Neural cell (in vitro differentiated cells): Measurements from ENCODE around the gene GFAP. TPM values are rescaled to one million over a fixed set of nuclear protein-coding genes. Genes with fewer than 3 reads are reported as not detected.

Experiments used
- H2AFZ ChIP-seq: fragments of 200-600, 300-800 bp; sonication (generic), shearing (Covaris generic); 2 replicates; pipeline ENCODE4 v1.6.0; 2014; ENCODE audit warnings: low read depth, mild to moderate bottlenecking, antibody characterized with exemption, low read length, moderate library complexity
- H3F3A ChIP-seq: fragments of 200-600 bp; shearing (Covaris generic); 2 replicates; pipeline ENCODE4 v1.6.1; 2016; ENCODE audit warnings: mild to moderate bottlenecking, moderate library complexity, mixed read lengths, antibody characterized with exemption, low read length; ENCODE audit not compliant: insufficient read depth, poor library complexity, severe bottlenecking
- H3K27ac ChIP-seq: fragments of 200-600, 300-800 bp; sonication (generic), shearing (Covaris generic); 2 replicates; pipeline ENCODE4 v1.5.1; 2014; ENCODE audit warnings: mild to moderate bottlenecking, low read length, moderate library complexity
- H3K27me3 ChIP-seq: fragments of 300-800, 200-600 bp; sonication (generic), shearing (Covaris generic); 2 replicates; pipeline ENCODE4 v1.6.0; 2014; ENCODE audit warnings: mild to moderate bottlenecking, low read depth, low read length, moderate library complexity; ENCODE audit not compliant: insufficient read depth
- H3K36me3 ChIP-seq: fragments of 300-800, 200-600 bp; sonication (generic), shearing (Covaris generic); 2 replicates; pipeline ENCODE4 v1.5.1; 2014; ENCODE audit warnings: mild to moderate bottlenecking, antibody characterized with exemption, low read length, moderate library complexity; ENCODE audit not compliant: insufficient read depth
- H3K4me2 ChIP-seq: fragments of 300-800, 200-600 bp; sonication (generic), shearing (Covaris generic); 2 replicates; pipeline ENCODE4 v1.6.0; 2014; ENCODE audit warnings: mild to moderate bottlenecking, low read length
- H3K4me3 ChIP-seq: fragments of 300-800, 200-600 bp; sonication (generic), shearing (Covaris generic); 2 replicates; pipeline ENCODE4 v1.5.1; 2014; ENCODE audit warnings: mild to moderate bottlenecking, low read length, moderate library complexity
- H3K79me2 ChIP-seq: fragments of 200-600 bp; shearing (Covaris generic); replicated peaks from 2 replicates; pipeline ENCODE4 v1.6.0; 2014; ENCODE audit warnings: mild to moderate bottlenecking, low read length, moderate library complexity; ENCODE audit not compliant: insufficient read depth
- H3K9ac ChIP-seq: fragments of 300-800, 200-600 bp; sonication (generic), shearing (Covaris generic); 2 replicates; pipeline ENCODE4 v1.6.1; 2016; ENCODE audit warnings: mild to moderate bottlenecking, low read length, mixed read lengths
- H3K9me2 ChIP-seq: fragments of 200-600 bp; shearing (Covaris generic); 2 replicates; pipeline ENCODE4 v1.6.1; 2016; ENCODE audit warnings: mild to moderate bottlenecking, low read length, mixed read lengths; ENCODE audit not compliant: insufficient read depth
- H3K9me3 ChIP-seq: fragments of 200-600, 300-800 bp; sonication (generic), shearing (Covaris generic); 2 replicates; pipeline ENCODE4 v1.6.1; 2016; ENCODE audit warnings: mild to moderate bottlenecking, mixed run types, low read length, moderate library complexity, mixed read lengths
- H4K20me1 ChIP-seq: fragments of 200-600 bp; shearing (Covaris generic); 2 replicates; pipeline ENCODE4 v1.6.1; 2016; ENCODE audit warnings: mild to moderate bottlenecking, mixed run types; ENCODE audit not compliant: insufficient read depth
- EP300 ChIP-seq: fragments of 450-650 bp; conservative IDR thresholded peaks from 2 replicates; pipeline ENCODE4 v1.6.1; 2014; ENCODE audit warnings: antibody characterized with exemption, mild to moderate bottlenecking, moderate library complexity; ENCODE audit not compliant: poor library complexity, severe bottlenecking
- EZH2 ChIP-seq: fragments of 200-600, 300-800 bp; shearing (Covaris generic), sonication (generic); IDR thresholded peaks from 2 replicates; pipeline ENCODE4 v1.6.1; 2014; ENCODE audit warnings: antibody characterized with exemption, low read length, borderline replicate concordance, mild to moderate bottlenecking; ENCODE audit not compliant: insufficient read depth, poor library complexity, severe bottlenecking
- MXI1 ChIP-seq: fragments of 450-650 bp; conservative IDR thresholded peaks from 2 replicates; pipeline ENCODE4 v1.6.1; 2014; ENCODE audit warnings: antibody characterized with exemption, mild to moderate bottlenecking; ENCODE audit not compliant: poor library complexity, severe bottlenecking
- POLR2AphosphoS5 ChIP-seq: IDR thresholded peaks from 2 replicates; pipeline ENCODE4 v1.6.1; 2012
- RAD21 ChIP-seq: fragments of 450-650 bp; conservative IDR thresholded peaks from 2 replicates; pipeline ENCODE4 v1.6.1; 2014; ENCODE audit warnings: antibody characterized with exemption, mild to moderate bottlenecking, moderate library complexity
- SMC3 ChIP-seq: fragments of 450-650 bp; conservative IDR thresholded peaks from 2 replicates; pipeline ENCODE4 v1.6.1; 2014; ENCODE audit warnings: antibody characterized with exemption, mild to moderate bottlenecking, moderate library complexity; ENCODE audit not compliant: poor library complexity
- TAF1 ChIP-seq: IDR thresholded peaks from 2 replicates; pipeline ENCODE4 v1.6.1; 2012; ENCODE audit warnings: low read depth
- polyA plus RNA-seq: library from polyadenylated mRNA; depleted of rRNA; stranded (reverse); fragments of >200 nt; gene quantifications from 2 replicates; pipeline ENCODE4 v1.2.3, GENCODE V29; 2014
- TF ChIP-seq, protein P1 (sequence below): fragments of 450-650 bp; IDR thresholded peaks from 2 replicates; pipeline ENCODE4 v1.5.1; 2014; ENCODE audit warnings: antibody characterized with exemption, mild to moderate bottlenecking, moderate library complexity; ENCODE audit not compliant: poor library complexity, severe bottlenecking
- TF ChIP-seq, protein P2 (sequence below): IDR thresholded peaks from 2 replicates; pipeline ENCODE4 v1.6.1; 2012; ENCODE audit warnings: borderline replicate concordance

The GFAP gene
- polyA plus RNA-seq, 1 donor from 2014 or later, result not detected

DNA sequence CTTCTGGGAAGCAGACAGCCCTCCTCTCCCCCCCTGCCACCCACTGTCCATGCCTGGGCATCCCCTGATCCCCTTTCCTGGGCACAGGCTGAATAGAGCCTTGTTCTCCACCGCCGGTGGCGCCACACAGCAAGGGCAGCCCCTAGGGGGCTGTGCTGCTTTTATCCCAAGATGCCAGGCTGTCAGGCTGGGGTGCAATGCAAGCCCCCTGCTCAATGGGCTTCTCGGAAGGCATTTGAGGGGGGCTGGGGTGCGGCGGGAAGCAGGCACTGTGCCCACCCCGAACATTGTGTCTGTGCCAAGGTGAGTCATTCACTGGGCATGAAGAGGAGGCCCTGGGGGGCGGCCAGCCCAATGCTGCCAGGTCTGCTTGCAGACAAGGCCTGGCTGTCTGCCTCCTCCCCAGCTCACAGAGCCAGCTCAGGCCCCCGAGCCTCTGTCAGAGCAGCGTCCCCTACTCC is 1.5 kb upstream of the GFAP start:
- TF ChIP-seq, protein P1, sequence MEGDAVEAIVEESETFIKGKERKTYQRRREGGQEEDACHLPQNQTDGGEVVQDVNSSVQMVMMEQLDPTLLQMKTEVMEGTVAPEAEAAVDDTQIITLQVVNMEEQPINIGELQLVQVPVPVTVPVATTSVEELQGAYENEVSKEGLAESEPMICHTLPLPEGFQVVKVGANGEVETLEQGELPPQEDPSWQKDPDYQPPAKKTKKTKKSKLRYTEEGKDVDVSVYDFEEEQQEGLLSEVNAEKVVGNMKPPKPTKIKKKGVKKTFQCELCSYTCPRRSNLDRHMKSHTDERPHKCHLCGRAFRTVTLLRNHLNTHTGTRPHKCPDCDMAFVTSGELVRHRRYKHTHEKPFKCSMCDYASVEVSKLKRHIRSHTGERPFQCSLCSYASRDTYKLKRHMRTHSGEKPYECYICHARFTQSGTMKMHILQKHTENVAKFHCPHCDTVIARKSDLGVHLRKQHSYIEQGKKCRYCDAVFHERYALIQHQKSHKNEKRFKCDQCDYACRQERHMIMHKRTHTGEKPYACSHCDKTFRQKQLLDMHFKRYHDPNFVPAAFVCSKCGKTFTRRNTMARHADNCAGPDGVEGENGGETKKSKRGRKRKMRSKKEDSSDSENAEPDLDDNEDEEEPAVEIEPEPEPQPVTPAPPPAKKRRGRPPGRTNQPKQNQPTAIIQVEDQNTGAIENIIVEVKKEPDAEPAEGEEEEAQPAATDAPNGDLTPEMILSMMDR, result no peak
- TF ChIP-seq EP300, result no peak
- no peak for TF ChIP-seq RAD21
- no peak for TF ChIP-seq SMC3
- TF ChIP-seq, protein P2, sequence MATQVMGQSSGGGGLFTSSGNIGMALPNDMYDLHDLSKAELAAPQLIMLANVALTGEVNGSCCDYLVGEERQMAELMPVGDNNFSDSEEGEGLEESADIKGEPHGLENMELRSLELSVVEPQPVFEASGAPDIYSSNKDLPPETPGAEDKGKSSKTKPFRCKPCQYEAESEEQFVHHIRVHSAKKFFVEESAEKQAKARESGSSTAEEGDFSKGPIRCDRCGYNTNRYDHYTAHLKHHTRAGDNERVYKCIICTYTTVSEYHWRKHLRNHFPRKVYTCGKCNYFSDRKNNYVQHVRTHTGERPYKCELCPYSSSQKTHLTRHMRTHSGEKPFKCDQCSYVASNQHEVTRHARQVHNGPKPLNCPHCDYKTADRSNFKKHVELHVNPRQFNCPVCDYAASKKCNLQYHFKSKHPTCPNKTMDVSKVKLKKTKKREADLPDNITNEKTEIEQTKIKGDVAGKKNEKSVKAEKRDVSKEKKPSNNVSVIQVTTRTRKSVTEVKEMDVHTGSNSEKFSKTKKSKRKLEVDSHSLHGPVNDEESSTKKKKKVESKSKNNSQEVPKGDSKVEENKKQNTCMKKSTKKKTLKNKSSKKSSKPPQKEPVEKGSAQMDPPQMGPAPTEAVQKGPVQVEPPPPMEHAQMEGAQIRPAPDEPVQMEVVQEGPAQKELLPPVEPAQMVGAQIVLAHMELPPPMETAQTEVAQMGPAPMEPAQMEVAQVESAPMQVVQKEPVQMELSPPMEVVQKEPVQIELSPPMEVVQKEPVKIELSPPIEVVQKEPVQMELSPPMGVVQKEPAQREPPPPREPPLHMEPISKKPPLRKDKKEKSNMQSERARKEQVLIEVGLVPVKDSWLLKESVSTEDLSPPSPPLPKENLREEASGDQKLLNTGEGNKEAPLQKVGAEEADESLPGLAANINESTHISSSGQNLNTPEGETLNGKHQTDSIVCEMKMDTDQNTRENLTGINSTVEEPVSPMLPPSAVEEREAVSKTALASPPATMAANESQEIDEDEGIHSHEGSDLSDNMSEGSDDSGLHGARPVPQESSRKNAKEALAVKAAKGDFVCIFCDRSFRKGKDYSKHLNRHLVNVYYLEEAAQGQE, result no peak
- no peak for TF ChIP-seq MXI1
- TF ChIP-seq EZH2, result no peak
- TF ChIP-seq POLR2AphosphoS5, result no peak
- no peak for TF ChIP-seq TAF1
- Histone ChIP-seq H2AFZ (no peak overlapping the region), H3K9me3 (no peaks in the 10 kb centered on the region), H3K9ac (no peak overlapping the region), H3K27me3 (peaks cover 8% of the 10 kb centered on the region), H3K9me2 (no peaks in the 10 kb centered on the region), H3K4me2 (no peak overlapping the region), H3K36me3 (no peaks in the 10 kb centered on the region), H4K20me1 (no peaks in the 10 kb centered on the region), H3F3A (no peaks in the 10 kb centered on the region), H3K4me3 (no peak overlapping the region), H3K79me2 (no peaks in the 10 kb centered on the region), H3K27ac (no peak overlapping the region)

DNA sequence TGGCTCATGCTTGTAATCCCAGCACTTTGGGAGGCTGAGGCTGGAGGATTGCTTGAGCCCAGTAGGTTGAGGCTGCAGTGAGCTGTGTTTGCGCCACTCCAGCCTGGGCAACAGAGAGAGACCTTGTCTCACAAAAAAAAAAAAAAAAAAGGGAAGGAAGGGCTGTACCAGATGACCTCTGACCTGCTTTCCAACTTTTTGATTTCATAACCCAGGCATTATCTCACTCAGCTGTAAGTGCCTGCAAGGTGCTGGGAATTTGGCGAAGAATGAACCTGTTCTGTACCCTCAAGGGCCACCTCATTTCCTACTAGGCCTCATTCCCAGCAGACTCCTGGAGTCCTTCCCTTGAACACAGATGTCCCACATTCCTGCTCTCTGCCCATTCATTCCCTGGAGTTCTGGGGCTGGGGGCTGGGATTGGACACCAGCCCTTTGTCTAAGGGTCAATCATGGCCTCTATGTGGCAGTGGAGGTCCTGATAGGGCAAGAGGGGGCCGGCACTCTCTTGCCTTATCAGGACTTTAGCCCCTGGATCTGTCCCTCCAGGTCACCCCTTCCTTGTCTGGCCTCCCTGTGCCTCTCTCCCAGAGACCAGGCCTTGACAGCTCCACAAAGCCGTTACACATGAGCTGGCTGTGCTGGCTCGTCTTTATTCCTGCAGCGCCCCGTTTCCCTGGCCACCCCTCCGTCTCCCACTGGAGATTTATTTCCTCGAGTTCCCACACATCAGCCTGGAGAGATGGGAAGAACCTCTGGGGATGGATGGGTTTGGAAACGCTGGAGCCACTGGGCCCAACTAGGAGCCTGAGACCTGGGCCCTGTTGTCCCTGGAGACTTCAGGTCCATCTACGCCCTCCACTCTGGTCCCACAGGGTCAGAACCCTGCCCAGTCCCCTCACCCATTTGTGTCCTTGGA is 821 bp upstream of the GFAP start:
- H3K36me3 ChIP-seq, result no peaks in the 10 kb centered on the region
- H3K79me2 ChIP-seq, result no peaks in the 10 kb centered on the region
- H3K4me3 ChIP-seq, result no peak overlapping the region
- no peak overlapping the region for H3K9ac ChIP-seq
- no peaks in the 10 kb centered on the region for H3K9me3 ChIP-seq
- no peak overlapping the region for H3K4me2 ChIP-seq
- TF ChIP-seq, protein P1, result no peak
- TF ChIP-seq RAD21, result no peak
- no peak for TF ChIP-seq EP300
- no peak for TF ChIP-seq SMC3
- H3K9me2 ChIP-seq, result no peaks in the 10 kb centered on the region
- peaks cover 15% of the 10 kb centered on the region for H3K27me3 ChIP-seq
- H2AFZ ChIP-seq, result no peak overlapping the region
- no peaks in the 10 kb centered on the region for H4K20me1 ChIP-seq
- no peaks in the 10 kb centered on the region for H3F3A ChIP-seq
- no peak overlapping the region for H3K27ac ChIP-seq
